ENCODE results near the gene MOB4.

GRCh38 chr2:197556456-197556855, 40.6 kb downstream of the MOB4 start:
- TF ChIP-seq, protein P1, sequence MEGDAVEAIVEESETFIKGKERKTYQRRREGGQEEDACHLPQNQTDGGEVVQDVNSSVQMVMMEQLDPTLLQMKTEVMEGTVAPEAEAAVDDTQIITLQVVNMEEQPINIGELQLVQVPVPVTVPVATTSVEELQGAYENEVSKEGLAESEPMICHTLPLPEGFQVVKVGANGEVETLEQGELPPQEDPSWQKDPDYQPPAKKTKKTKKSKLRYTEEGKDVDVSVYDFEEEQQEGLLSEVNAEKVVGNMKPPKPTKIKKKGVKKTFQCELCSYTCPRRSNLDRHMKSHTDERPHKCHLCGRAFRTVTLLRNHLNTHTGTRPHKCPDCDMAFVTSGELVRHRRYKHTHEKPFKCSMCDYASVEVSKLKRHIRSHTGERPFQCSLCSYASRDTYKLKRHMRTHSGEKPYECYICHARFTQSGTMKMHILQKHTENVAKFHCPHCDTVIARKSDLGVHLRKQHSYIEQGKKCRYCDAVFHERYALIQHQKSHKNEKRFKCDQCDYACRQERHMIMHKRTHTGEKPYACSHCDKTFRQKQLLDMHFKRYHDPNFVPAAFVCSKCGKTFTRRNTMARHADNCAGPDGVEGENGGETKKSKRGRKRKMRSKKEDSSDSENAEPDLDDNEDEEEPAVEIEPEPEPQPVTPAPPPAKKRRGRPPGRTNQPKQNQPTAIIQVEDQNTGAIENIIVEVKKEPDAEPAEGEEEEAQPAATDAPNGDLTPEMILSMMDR (IDR thresholded peaks at IDR 0.05 in 8 of 11, conservative IDR thresholded peaks at IDR 0.05 in 3 of 11) = no peak
- no peak for TF ChIP-seq POLR2A (IDR thresholded peaks at IDR 0.05)

Measured in spleen (tissue), 7 donors.